Uterus (tissue), 4 donors: Measurements from ENCODE around the gene GLYR1. TPM values are rescaled to one million over a fixed set of nuclear protein-coding genes. Genes with fewer than 3 reads are reported as not detected.

Experiments used
- DNase-seq, 2 donors: peaks; one replicate each; pipeline ENCODE4 v3.0.0-alpha.2; 2019 to 2020
- H3K27ac ChIP-seq, 2 donors: fragments of 200-600 bp; sonication (generic); 1 replicate in 1 of 2; 2 replicates in 1 of 2; pipeline ENCODE4 v1.5.1; 2016 to 2018
- H3K27me3 ChIP-seq, 2 donors: fragments of 200-600 bp; sonication (generic); one replicate each; pipeline ENCODE4 v1.5.1; 2018 to 2019; ENCODE audit warnings: control low read depth in 1 of 2
- H3K36me3 ChIP-seq, 2 donors: fragments of 200-600 bp; sonication (generic); one replicate each; pipeline ENCODE4 v1.5.1; 2019; ENCODE audit warnings: control low read depth in 1 of 2
- H3K4me1 ChIP-seq, 2 donors: fragments of 200-600 bp; sonication (generic); one replicate each; pipeline ENCODE4 v1.5.1; 2018 to 2019; ENCODE audit warnings: control low read depth in 1 of 2
- H3K4me3 ChIP-seq, 2 donors: fragments of 200-600 bp; sonication (generic); 1 replicate in 1 of 2; 2 replicates in 1 of 2; pipeline ENCODE4 v1.5.1; 2018 to 2019; ENCODE audit warnings: mild to moderate bottlenecking in 1 of 2
- H3K9me3 ChIP-seq, 2 donors: fragments of 200-600 bp; sonication (generic); one replicate each; pipeline ENCODE4 v1.5.1; 2019; ENCODE audit warnings: control low read depth in 1 of 2
- POLR2A ChIP-seq, 2 donors: fragments of 450-650 bp; IDR thresholded peaks; one replicate each; pipeline ENCODE4 v1.6.1; 2016; ENCODE audit warnings: antibody characterized with exemption in 2 of 2, mild to moderate bottlenecking in 1 of 2, moderate library complexity in 1 of 2
- intact Hi-C: fragments of 100-400 bp; cut with DNase I; formaldehyde crosslinking; loops from one replicate; pipeline ENCODE4 v1.15.1; 2023; ENCODE audit warnings: low total_unique reads
- total RNA-seq, 4 donors: library from RNA; depleted of rRNA in 3 of 4; stranded (reverse); fragments of >200 nt in 3 of 4; gene quantifications; one replicate each; pipeline versions ENCODE4 v1.1.0 to v1.2.4, GENCODE V29; 2014 to 2023
- TF ChIP-seq, protein P1 (sequence below), 4 experiments: fragments of 200-600 bp in 2 of 4; fragments of 450-650 bp in 2 of 4; sonication (generic) in 2 of 4; IDR thresholded peaks; one replicate each; pipeline ENCODE4 v1.5.1; 2016 to 2019; ENCODE audit warnings: antibody characterized with exemption in 4 of 4, mild to moderate bottlenecking in 2 of 4, moderate library complexity in 1 of 4
- donor health status: DM: yes; HTN: yes; CAD: no.

Gene GLYR1
- total RNA-seq, 4 donors from 2014 or later = 26.6 to 86.3 (median 47.1) TPM

DNA sequence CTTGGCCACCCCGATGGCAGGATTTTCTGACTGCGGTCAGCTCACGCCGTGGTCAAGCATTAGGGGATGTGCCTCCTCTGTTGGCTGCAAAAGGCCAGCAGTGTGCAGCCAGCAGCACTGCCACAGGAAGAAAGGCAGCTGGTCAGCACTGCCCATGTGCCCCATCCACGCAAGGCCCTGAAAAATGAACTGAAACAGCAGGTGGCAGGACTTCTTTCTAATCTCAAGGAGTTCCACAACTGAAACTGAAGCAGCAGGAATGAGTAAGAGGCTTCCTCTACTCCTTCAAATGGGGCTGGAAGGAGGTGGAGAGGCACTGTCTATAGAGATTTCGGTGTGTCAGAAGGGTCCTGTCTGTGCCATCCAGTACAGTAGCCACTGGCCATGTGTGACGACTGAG is 83.3 kb downstream of the GLYR1 start:
- Histone ChIP-seq H3K27me3 (no peaks in the 10 kb centered on the region), H3K4me3 (no peak overlapping the region), H3K27ac (no peak overlapping the region), H3K9me3 (no peaks in the 10 kb centered on the region), H3K4me1 (peaks cover 0 to 15% of the 10 kb centered on the region in 2 donors), H3K36me3 (no peaks in the 10 kb centered on the region)
- TF ChIP-seq POLR2A (IDR thresholded peaks at IDR 0.05) = no peak
- TF ChIP-seq, protein P1, sequence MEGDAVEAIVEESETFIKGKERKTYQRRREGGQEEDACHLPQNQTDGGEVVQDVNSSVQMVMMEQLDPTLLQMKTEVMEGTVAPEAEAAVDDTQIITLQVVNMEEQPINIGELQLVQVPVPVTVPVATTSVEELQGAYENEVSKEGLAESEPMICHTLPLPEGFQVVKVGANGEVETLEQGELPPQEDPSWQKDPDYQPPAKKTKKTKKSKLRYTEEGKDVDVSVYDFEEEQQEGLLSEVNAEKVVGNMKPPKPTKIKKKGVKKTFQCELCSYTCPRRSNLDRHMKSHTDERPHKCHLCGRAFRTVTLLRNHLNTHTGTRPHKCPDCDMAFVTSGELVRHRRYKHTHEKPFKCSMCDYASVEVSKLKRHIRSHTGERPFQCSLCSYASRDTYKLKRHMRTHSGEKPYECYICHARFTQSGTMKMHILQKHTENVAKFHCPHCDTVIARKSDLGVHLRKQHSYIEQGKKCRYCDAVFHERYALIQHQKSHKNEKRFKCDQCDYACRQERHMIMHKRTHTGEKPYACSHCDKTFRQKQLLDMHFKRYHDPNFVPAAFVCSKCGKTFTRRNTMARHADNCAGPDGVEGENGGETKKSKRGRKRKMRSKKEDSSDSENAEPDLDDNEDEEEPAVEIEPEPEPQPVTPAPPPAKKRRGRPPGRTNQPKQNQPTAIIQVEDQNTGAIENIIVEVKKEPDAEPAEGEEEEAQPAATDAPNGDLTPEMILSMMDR (IDR thresholded peaks at IDR 0.05) = no peak
- no peak for DNase-seq
- intact Hi-C loops = no loop called here

DNA sequence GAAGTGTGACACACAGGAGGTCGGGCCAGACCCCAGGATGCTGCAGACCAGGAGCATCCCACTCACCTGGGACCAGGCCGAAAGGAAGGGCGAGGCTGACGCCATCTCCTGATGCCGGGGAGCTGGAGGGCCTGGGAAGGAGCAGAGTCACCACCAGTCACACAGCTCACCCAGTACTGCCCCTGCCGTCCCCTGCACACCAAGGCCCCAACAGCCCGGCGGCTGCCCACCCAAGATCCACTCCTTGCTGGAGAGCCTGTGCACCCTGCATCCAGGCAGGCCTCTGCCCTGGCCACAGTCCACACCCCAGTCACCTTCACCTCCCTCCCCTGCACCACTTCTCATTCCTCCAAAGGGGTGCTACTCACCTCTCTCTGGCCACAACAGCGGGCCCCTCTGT is 84.9 kb downstream of the GLYR1 start:
- TF ChIP-seq, protein P1 (IDR thresholded peaks at IDR 0.05) = no peak
- no peak for TF ChIP-seq POLR2A (IDR thresholded peaks at IDR 0.05)
- Histone ChIP-seq H3K4me3 (no peak overlapping the region), H3K27ac (no peak overlapping the region), H3K36me3 (no peaks in the 10 kb centered on the region), H3K9me3 (no peaks in the 10 kb centered on the region), H3K4me1 (peaks cover 0 to 7% of the 10 kb centered on the region in 2 donors), H3K27me3 (no peaks in the 10 kb centered on the region)
- no peak for DNase-seq
- intact Hi-C loops = no loop called here

DNA sequence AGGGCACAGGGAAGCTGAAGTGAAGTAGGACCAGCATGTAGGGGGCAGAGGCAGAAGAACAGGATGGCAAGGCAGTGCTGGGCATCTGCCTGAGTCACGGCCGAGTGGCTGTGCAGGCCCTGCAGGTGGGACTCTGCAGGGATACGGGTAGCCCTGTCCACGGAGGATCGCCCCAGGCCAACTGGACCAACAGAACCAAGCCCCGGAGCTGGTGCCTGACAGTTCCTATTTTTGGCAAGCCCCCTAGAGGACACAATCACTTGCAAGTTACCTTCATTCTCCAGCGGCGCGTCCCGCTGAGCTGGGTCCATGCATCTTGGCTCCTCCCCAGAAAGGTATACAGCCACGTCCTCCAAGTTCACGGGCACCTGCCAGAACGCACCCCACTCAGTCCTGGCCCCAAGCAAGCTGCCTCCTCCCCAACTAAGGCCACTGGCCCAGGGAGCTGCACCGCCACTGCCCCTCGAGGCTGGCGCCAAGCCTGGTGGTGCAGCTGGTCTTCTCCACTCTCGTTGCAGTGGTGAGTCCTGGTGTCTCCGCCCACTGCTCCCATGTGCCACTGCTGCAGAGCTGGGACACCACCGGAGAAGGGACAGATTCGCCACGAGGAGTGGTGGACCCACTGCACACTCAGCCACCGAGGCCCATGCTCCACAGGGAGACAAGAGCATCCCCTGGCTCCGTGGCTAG is 86.7 kb downstream of the GLYR1 start:
- H3K27ac ChIP-seq = no peak overlapping the region
- H3K36me3 ChIP-seq = no peaks in the 10 kb centered on the region
- H3K4me1 ChIP-seq = peaks cover 0 to 3% of the 10 kb centered on the region in 2 donors
- intact Hi-C loops = no loop called here
- TF ChIP-seq, protein P1 (IDR thresholded peaks at IDR 0.05) = no peak
- TF ChIP-seq POLR2A (IDR thresholded peaks at IDR 0.05) = no peak
- no peak for DNase-seq
- no peaks in the 10 kb centered on the region for H3K9me3 ChIP-seq
- H3K4me3 ChIP-seq = no peak overlapping the region
- no peaks in the 10 kb centered on the region for H3K27me3 ChIP-seq

DNA sequence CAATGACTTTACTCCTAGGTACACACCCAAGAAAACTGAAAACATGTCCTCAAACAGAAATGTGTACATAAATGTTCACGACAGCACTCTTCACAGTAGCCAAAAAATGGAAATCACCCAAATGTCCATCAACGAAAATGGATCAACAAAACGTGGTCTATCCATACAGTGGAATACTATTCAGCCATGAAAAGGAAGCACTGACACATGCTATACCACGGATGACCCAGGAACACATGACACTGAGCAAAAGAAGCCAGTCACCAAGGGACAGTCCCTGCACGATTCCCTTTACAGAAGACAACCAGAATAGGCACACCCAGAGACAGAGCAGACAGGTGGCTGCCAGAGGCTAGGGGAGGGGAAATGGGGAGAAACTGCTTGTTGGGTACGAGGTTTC is 91.4 kb downstream of the GLYR1 start:
- intact Hi-C loops = no loop called here
- Histone ChIP-seq H3K9me3 (no peaks in the 10 kb centered on the region), H3K27ac (no peak overlapping the region), H3K4me1 (no peaks in the 10 kb centered on the region), H3K36me3 (no peaks in the 10 kb centered on the region), H3K4me3 (no peak overlapping the region), H3K27me3 (no peaks in the 10 kb centered on the region)
- no peak for DNase-seq
- TF ChIP-seq, protein P1 (IDR thresholded peaks at IDR 0.05) = no peak
- no peak for TF ChIP-seq POLR2A (IDR thresholded peaks at IDR 0.05)

DNA sequence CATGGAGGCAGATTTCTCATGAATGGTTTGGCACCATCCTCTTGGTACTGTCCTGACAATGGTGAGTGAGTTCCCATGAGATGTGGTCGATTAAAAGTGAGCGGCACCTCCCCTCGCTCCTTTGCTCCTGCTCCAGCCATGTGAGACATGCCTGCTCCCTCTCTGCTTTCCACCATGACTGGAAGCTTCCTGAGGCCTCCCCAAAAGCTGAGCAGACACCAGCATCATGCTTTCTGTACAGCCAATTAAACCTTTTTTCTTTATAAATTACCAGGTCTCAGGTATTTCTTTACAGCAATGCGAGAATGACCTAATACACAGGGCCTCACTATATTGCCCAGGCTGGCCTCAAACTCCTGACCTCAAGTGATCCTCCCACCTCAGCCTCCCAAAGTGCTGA is 92.2 kb downstream of the GLYR1 start:
- TF ChIP-seq, protein P1 (IDR thresholded peaks at IDR 0.05) = no peak
- TF ChIP-seq POLR2A (IDR thresholded peaks at IDR 0.05) = no peak
- Histone ChIP-seq H3K27me3 (no peaks in the 10 kb centered on the region), H3K36me3 (no peaks in the 10 kb centered on the region), H3K9me3 (no peaks in the 10 kb centered on the region), H3K27ac (no peak overlapping the region), H3K4me3 (no peak overlapping the region), H3K4me1 (no peaks in the 10 kb centered on the region)
- intact Hi-C loops = no loop called here
- DNase-seq = no peak
